ENCODE data around the gene RGS17. TPM values are rescaled to one million over a fixed set of nuclear protein-coding genes. Genes with fewer than 3 reads are reported as not detected.
A peak's percentile ranks its signal among the peaks of the same experiment; 100 is the strongest.

Gene RGS17
- total and polyA plus RNA-seq, 2 of the 13 experiments (the other 11 are each of a cell fraction or from before 2014, with no cell fraction given): 0.04 TPM; not detected in 1

DNA sequence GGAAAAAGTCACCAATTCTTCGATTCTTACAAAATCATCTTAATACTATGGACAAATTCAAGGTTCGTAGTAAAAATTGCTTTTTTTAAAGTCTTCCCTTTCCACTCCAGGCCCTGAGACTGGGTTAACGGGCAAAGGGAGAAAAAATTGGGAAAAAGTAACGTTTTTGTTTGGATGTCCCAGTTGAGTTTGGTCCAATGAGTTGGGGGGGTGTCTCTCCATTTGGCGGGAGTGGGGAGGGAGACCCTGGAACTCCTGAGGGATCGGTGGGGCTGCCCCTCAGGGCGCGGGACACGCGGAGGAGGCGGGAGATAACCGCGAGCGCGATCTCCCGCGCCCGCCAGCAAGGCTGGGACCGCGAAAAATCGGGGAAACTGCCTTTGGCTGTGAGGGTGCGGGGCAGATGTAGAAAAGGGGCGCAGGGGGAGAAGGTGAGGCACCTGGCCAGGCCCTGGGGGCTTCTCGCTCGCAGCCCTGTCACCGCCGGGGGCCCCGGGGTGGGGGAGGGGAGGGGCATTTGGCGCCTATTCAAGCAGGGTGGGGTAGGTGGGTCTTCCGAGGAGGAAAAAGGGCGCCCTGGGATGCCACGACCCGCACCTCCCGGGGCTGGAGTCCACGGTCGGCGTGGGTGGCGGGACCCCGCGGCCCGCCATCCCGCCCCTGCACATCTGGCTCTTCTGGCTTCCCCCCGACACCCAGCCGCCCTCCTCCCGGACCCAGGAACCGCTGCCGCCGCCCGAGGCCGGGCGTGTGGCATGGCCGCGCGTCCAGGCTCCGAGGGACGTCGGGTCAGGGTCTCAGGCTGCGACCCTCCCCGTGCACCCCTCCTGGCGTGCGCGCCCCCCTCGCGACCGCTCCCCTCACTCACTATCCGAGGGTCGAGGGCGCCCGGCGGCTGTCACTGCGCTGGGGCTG lies 148.8 kb downstream of the RGS17 start (continued):
- no peak for TF ChIP-seq CENPT (CRISPR knock-in tag; IDR thresholded peaks at IDR 0.05; ENCODE audit: low read depth)
- TF ChIP-seq, protein P1, sequence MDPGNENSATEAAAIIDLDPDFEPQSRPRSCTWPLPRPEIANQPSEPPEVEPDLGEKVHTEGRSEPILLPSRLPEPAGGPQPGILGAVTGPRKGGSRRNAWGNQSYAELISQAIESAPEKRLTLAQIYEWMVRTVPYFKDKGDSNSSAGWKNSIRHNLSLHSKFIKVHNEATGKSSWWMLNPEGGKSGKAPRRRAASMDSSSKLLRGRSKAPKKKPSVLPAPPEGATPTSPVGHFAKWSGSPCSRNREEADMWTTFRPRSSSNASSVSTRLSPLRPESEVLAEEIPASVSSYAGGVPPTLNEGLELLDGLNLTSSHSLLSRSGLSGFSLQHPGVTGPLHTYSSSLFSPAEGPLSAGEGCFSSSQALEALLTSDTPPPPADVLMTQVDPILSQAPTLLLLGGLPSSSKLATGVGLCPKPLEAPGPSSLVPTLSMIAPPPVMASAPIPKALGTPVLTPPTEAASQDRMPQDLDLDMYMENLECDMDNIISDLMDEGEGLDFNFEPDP (CRISPR knock-in tag; conservative IDR thresholded peaks at IDR 0.05): 0 out of 2 replicates have a peak, but pooled peaks have one; percentile 54
- TF ChIP-seq ZNF776 (CRISPR knock-in tag; IDR thresholded peaks at IDR 0.05): no peak
- no peak for TF ChIP-seq ZFP82 (CRISPR knock-in tag; IDR thresholded peaks at IDR 0.05; ENCODE audit: borderline replicate concordance)
- TF ChIP-seq MED13 (CRISPR knock-in tag; IDR thresholded peaks at IDR 0.05): 0 out of 2 replicates have a peak, but pooled peaks have one; percentile 43
- TF ChIP-seq SSRP1 (CRISPR knock-in tag; IDR thresholded peaks at IDR 0.05): no peak
- TF ChIP-seq, protein P2, sequence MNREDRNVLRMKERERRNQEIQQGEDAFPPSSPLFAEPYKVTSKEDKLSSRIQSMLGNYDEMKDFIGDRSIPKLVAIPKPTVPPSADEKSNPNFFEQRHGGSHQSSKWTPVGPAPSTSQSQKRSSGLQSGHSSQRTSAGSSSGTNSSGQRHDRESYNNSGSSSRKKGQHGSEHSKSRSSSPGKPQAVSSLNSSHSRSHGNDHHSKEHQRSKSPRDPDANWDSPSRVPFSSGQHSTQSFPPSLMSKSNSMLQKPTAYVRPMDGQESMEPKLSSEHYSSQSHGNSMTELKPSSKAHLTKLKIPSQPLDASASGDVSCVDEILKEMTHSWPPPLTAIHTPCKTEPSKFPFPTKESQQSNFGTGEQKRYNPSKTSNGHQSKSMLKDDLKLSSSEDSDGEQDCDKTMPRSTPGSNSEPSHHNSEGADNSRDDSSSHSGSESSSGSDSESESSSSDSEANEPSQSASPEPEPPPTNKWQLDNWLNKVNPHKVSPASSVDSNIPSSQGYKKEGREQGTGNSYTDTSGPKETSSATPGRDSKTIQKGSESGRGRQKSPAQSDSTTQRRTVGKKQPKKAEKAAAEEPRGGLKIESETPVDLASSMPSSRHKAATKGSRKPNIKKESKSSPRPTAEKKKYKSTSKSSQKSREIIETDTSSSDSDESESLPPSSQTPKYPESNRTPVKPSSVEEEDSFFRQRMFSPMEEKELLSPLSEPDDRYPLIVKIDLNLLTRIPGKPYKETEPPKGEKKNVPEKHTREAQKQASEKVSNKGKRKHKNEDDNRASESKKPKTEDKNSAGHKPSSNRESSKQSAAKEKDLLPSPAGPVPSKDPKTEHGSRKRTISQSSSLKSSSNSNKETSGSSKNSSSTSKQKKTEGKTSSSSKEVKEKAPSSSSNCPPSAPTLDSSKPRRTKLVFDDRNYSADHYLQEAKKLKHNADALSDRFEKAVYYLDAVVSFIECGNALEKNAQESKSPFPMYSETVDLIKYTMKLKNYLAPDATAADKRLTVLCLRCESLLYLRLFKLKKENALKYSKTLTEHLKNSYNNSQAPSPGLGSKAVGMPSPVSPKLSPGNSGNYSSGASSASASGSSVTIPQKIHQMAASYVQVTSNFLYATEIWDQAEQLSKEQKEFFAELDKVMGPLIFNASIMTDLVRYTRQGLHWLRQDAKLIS (CRISPR knock-in tag; IDR thresholded peaks at IDR 0.05): no peak
- TF ChIP-seq, protein P3, sequence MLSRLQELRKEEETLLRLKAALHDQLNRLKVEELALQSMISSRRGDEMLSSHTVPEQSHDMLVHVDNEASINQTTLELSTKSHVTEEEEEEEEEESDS (CRISPR knock-in tag; IDR thresholded peaks at IDR 0.05; ENCODE audit: borderline replicate concordance): no peak
- TF ChIP-seq DR1 (CRISPR knock-in tag; IDR thresholded peaks at IDR 0.05): no peak
- TF ChIP-seq, protein P4, sequence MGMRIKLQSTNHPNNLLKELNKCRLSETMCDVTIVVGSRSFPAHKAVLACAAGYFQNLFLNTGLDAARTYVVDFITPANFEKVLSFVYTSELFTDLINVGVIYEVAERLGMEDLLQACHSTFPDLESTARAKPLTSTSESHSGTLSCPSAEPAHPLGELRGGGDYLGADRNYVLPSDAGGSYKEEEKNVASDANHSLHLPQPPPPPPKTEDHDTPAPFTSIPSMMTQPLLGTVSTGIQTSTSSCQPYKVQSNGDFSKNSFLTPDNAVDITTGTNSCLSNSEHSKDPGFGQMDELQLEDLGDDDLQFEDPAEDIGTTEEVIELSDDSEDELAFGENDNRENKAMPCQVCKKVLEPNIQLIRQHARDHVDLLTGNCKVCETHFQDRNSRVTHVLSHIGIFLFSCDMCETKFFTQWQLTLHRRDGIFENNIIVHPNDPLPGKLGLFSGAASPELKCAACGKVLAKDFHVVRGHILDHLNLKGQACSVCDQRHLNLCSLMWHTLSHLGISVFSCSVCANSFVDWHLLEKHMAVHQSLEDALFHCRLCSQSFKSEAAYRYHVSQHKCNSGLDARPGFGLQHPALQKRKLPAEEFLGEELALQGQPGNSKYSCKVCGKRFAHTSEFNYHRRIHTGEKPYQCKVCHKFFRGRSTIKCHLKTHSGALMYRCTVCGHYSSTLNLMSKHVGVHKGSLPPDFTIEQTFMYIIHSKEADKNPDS (CRISPR knock-in tag; IDR thresholded peaks at IDR 0.05): 0 out of 2 replicates have a peak, but pooled peaks have one; percentile 60
- TF ChIP-seq, protein P5, sequence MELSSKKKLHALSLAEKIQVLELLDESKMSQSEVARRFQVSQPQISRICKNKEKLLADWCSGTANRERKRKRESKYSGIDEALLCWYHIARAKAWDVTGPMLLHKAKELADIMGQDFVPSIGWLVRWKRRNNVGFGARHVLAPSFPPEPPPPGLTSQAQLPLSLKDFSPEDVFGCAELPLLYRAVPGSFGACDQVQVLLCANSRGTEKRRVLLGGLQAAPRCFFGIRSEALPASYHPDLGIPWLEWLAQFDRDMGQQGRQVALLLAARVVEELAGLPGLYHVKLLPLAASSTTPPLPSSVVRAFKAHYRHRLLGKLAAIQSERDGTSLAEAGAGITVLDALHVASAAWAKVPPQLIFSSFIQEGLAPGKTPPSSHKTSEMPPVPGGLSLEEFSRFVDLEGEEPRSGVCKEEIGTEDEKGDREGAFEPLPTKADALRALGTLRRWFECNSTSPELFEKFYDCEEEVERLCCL (CRISPR knock-in tag; IDR thresholded peaks at IDR 0.05; ENCODE audit: borderline replicate concordance): no peak
- no peak for TF ChIP-seq IKZF1 (IDR thresholded peaks at IDR 0.05)
- no peak for TF ChIP-seq ZNF883 (CRISPR knock-in tag; IDR thresholded peaks at IDR 0.05; ENCODE audit: not compliant biosample characterization)
- TF ChIP-seq HIVEP1 (CRISPR knock-in tag; IDR thresholded peaks at IDR 0.05): no peak
- no peak for TF ChIP-seq RFX3 (CRISPR knock-in tag; IDR thresholded peaks at IDR 0.05)
- no peak for TF ChIP-seq ZNF441 (CRISPR knock-in tag; IDR thresholded peaks at IDR 0.05; ENCODE audit: borderline replicate concordance)
- TF ChIP-seq ZNF121 (CRISPR knock-in tag; IDR thresholded peaks at IDR 0.05): no peak
- 0 out of 2 replicates have a peak, but pooled peaks have one; percentile 56 for TF ChIP-seq MEIS2 (CRISPR knock-in tag; IDR thresholded peaks at IDR 0.05)
- TF ChIP-seq CCDC6 (CRISPR knock-in tag; IDR thresholded peaks at IDR 0.05): no peak; the same call in 1 of the 2 replicates
- no peak for TF ChIP-seq PHF20 (CRISPR knock-in tag; IDR thresholded peaks at IDR 0.05)
